H1 (cell line): ENCODE results near the gene SLC25A27. TPM values are rescaled to one million over a fixed set of nuclear protein-coding genes. Genes with fewer than 3 reads are reported as not detected.

ENCODE experiments used
- CTCF ChIP-seq, 3 experiments: IDR thresholded peaks; 1 replicate in 2 of 3; 2 replicates in 1 of 3; pipeline versions ENCODE4 v1.5.1 to v1.6.1; 2011; ENCODE audit warnings: low read length in 3 of 3, mild to moderate bottlenecking in 3 of 3, inconsistent platforms in 2 of 3, low read depth in 1 of 3, moderate library complexity in 1 of 3; ENCODE audit not compliant: insufficient read depth in 1 of 3; ENCODE audit errors: control extremely low read depth in 1 of 3
- polyA plus RNA-seq, 7 experiments: library from polyadenylated mRNA; depleted of rRNA in 3 of 7; stranded (reverse) in 5 of 7; unstranded in 2 of 7; fragments of >200 nt in 5 of 7; fragments of 200-250 nt in 2 of 7; gene quantifications; 1 replicate in 5 of 7; 2 replicates in 1 of 7; 4 replicates in 1 of 7; pipeline versions ENCODE4 v1.2.1 to v1.2.3, GENCODE V29; 2011 to 2013; ENCODE audit warnings: missing spikeins in 2 of 7, mixed read lengths in 2 of 7
- total RNA-seq: library from RNA; stranded (reverse); fragmentation: NEBNext Ultra II Directional; extraction: Animal tissue kit (Norgen Biotek cat#: 25700); gene quantifications from 2 replicates; pipeline ENCODE4 v1.2.1, GENCODE V29; 2021

SLC25A27 gene
- total and polyA plus RNA-seq, 2 of the 8 experiments (the other 6 are each of a cell fraction or from before 2014, with no cell fraction given), result 7.3 to 8.4 TPM

GRCh38 chr6:46655803-46656202 lies 3.0 kb downstream of the SLC25A27 start (continued):
- TF ChIP-seq CTCF (IDR thresholded peaks at IDR 0.05; ENCODE audit: control extremely low read depth in 1 of 3, insufficient read depth in 1 of 3, low read depth in 1 of 3, low read length in 3 of 3), result peak; percentile 73 to 87 (median 73)
